ENCODE results near the gene RFWD3.
A peak's percentile ranks its signal among the peaks of the same experiment; 100 is the strongest.
"Not testable (repeated sequence)": the region's sequence is repeated elsewhere in the genome, so short reads cannot be mapped to it uniquely, and the experiment has no call there.

The RFWD3 gene

GRCh38 chr16:74666425-74667254, at the start of gene RFWD3:
RFWD3 (minus strand) TSS chr16:74666877; CDS start chr16:74661449, 5,428 bp downstream.
- DNase-seq (ENCODE audit: low spot score), result peak; percentile 99

- no peak for DNase-seq (ENCODE audit: low spot score)
Measured at GRCh38 chr16:74716355-74716754, 49.7 kb upstream of the RFWD3 start.

- no peak for DNase-seq (ENCODE audit: low spot score)
Measured at GRCh38 chr16:74713876-74714275, 47.2 kb upstream of the RFWD3 start.

GRCh38 chr16:74713325-74713724, 46.6 kb upstream of the RFWD3 start:
- no peak for DNase-seq (ENCODE audit: low spot score)

- DNase-seq (ENCODE audit: low spot score), result no peak
Measured at GRCh38 chr16:74711938-74712337, 45.3 kb upstream of the RFWD3 start.

GRCh38 chr16:74710401-74710800, 43.7 kb upstream of the RFWD3 start:
- no peak for DNase-seq (ENCODE audit: low spot score)

- DNase-seq (ENCODE audit: low spot score), result peak; percentile 81
Measured at GRCh38 chr16:74709441-74709877, 42.8 kb upstream of the RFWD3 start.

- peak; percentile 78 for DNase-seq (ENCODE audit: low spot score)
Measured at GRCh38 chr16:74700438-74701225, 34.0 kb upstream of the RFWD3 start, which contains the start of gene MLKL. MLKL (minus strand) TSS chr16:74700862; CDS start chr16:74695757, 5,105 bp downstream.

- peak; percentile 30 for DNase-seq (ENCODE audit: low spot score)
Measured at GRCh38 chr16:74700116-74700437, 33.4 kb upstream of the RFWD3 start.

GRCh38 chr16:74699666-74700065, 33.0 kb upstream of the RFWD3 start:
- DNase-seq (ENCODE audit: low spot score), result no peak

- DNase-seq (ENCODE audit: low spot score), result no peak
Measured at GRCh38 chr16:74698222-74698621, 31.5 kb upstream of the RFWD3 start.

GRCh38 chr16:74695450-74696422, 29.1 kb upstream of the RFWD3 start:
- DNase-seq (ENCODE audit: low spot score), result peak; percentile 75

- DNase-seq (ENCODE audit: low spot score), result no peak
Measured at GRCh38 chr16:74691093-74691855, 24.6 kb upstream of the RFWD3 start.

- no peak for DNase-seq (ENCODE audit: low spot score)
Measured at GRCh38 chr16:74682556-74682955, 15.9 kb upstream of the RFWD3 start.

- DNase-seq (ENCODE audit: low spot score), result no peak
Measured at GRCh38 chr16:74680681-74681080, 14.0 kb upstream of the RFWD3 start.

GRCh38 chr16:74679983-74680382, 13.3 kb upstream of the RFWD3 start:
- DNase-seq (ENCODE audit: low spot score), result no peak

- no peak for DNase-seq (ENCODE audit: low spot score)
Measured at GRCh38 chr16:74677868-74678267, 11.2 kb upstream of the RFWD3 start.

GRCh38 chr16:74673876-74674275, 7.2 kb upstream of the RFWD3 start:
- no peak for DNase-seq (ENCODE audit: low spot score)

- not testable (repeated sequence) for DNase-seq (ENCODE audit: low spot score)
Measured at GRCh38 chr16:74668877-74669276, 2.2 kb upstream of the RFWD3 start.

- peak; percentile 36 for DNase-seq (ENCODE audit: low spot score)
Measured at GRCh38 chr16:74667255-74667700, 601 bp upstream of the RFWD3 start.

GRCh38 chr16:74666010-74666421, 661 bp downstream of the RFWD3 start:
- no peak for DNase-seq (ENCODE audit: low spot score)
